NCI-H1417 (cell line): ENCODE results near the gene CRHBP.
"Not testable (repeated sequence)": the region's sequence is repeated elsewhere in the genome, so short reads cannot be mapped to it uniquely, and the experiment has no call there.

Experiments used
- DNase-seq, 3 experiments: peaks; one replicate each; lab custom pipeline; 2025; lab: John Stamatoyannopoulos, UW

Gene CRHBP, protein sequence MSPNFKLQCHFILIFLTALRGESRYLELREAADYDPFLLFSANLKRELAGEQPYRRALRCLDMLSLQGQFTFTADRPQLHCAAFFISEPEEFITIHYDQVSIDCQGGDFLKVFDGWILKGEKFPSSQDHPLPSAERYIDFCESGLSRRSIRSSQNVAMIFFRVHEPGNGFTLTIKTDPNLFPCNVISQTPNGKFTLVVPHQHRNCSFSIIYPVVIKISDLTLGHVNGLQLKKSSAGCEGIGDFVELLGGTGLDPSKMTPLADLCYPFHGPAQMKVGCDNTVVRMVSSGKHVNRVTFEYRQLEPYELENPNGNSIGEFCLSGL

DNA sequence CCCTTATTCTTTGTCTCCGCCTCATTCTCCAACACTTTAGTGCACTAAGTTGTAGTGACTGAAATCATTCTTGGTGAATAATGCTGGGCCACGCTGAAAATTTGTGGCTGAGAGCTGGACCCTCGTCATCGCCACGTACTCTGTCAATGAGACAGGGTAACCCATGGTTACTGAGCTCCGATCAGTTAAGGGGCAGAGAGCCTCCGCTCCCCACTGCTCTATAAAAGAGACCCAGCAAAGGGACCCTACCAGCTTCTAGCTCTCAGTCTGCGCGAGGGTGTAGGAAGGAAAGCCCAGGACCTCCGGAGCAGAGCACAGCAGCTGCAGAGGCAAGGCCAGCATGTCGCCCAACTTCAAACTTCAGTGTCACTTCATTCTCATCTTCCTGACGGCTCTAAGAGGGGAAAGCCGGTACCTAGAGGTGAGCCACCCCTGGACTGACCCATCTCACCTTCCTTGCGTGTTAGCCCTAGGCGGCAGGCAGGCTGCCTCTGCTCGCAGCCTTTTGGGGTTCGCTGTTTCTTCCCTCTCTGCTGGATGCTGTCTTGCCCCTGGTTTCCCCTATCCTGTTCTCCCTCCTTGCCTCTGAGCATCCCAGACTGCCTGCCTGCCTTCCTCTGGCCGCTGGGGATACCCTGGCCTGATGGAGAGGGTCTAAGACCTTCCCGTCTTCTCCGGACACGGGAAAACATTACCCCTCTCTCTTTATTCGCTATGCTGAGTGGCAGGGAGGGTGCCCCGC, at the start of gene CRHBP:
Gene CRHBP (plus strand): TSS at position 251 of the 742 bp plus-strand sequence. CDS start 90 bp downstream, at position 341.
- DNase-seq, result no peak

DNA sequence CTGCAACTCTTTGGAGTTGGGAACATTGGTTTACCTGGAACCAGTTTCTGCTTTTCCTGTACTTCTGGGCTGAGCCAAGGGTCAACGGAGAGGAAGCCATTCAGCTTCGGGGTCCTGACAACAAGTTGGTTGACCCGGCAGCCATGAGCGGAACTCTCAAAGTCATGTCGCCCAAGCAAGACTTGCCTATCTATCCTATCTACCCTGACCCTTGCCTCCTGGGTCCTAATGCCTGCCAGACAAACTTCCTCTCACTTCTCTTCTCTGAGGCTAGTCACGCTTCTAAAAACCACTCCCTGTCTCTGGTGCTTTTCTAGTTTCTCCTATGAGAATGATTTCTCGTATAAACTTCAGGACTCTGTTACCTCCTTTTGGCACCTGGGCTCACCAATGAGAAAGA, 44.7 kb upstream of the CRHBP start:
- DNase-seq, result no peak

- DNase-seq, result not testable (repeated sequence)
Measured at GRCh38 chr5:76910344-76910933, 42.4 kb upstream of the CRHBP start.

GRCh38 chr5:76914671-76915070, 38.2 kb upstream of the CRHBP start:
- not testable (repeated sequence) for DNase-seq

DNA sequence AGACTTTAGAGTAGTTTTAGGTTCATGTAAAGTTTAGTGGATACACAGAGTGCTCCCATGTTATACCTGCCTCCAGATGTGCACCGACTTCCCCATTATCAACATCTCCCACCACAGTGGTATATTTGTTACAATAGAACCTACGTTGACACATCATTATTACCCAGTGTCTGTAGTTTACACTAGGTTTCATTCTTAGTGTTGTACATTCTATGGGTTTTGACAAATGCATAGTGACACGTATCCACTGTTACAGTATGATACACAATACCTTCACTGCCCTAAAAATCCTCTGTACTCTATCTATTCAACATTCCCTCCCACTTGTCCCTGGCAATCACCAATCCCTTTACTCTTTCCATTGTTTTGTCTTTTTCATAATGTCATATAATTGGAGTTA, 34.3 kb upstream of the CRHBP start:
- no peak for DNase-seq

DNA sequence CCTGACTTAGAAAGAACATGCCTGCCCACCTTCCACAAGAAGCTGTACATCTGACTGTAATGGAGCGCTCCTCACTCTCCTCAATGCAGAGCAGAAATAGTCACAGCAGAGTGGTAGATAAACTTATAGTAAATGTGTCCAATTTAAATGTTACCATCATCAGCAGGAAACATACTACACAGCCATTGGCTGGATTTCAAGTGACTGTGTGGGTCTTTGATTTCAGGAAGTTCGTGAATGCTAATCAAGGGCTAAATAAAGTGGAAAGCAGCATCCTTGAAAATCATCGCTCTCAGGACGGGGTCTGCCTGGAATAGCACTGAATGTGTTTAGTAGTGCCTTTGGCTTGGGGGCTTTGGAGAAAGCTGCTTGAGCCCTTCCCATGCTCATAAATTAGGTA, 32.4 kb upstream of the CRHBP start:
- DNase-seq, result no peak

DNA sequence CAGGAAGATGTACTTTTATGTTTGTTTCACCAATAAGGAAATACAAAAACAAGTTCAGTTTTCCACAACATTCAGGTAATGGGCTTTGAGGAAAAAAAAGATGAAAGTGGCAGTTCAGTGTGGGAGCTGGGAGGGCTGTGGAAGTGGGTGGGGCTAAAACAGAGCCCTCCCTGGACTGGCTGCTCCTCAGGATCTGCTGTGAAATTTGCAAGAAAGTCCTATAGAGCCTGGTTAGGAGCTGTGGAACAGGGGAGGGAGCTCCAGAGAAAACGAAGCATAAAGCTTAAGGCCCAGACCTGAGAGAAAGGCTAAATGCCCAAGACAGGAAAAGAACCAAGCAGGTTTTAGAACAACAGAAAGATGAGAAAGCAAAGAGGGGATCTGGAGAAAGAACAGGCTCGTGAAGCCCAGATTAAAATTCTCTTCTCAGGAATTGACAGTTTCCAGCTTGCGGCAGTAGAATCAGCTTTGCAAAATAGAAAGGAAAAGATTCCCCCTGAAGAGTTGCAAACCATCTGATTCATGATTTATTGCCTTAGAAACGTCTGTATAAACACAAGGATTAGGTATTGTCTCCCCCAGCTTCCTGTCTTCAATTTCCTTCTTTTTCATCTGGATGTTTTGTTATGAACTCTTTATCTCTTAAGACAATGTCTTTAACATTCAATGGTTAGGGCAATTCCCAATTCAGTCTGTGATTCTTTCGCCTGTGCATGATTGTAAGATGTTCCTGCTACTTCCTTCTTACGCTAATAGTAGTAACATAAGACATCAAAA, 26.3 kb upstream of the CRHBP start:
- DNase-seq, result no peak

DNA sequence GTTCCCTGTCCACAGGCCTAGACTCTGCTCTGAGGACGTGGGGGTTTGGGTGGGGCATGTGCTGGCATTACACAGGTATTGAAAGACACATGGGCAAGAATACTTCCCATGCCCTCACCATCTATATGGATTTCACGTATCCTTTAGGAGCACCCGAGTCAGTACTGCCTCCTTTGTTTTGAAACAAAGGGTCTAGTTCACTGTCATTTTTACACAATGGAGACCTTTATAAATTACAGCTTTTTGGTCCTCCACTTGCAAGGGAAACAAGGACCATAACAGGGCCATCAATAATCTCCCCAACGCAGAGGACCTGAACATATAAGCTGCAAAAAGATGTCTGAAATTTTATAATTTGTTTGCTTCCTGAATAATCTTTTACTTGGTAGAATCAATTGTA, 24.9 kb upstream of the CRHBP start:
- DNase-seq, result peak in 1 of 3 experiments; percentile 1

DNA sequence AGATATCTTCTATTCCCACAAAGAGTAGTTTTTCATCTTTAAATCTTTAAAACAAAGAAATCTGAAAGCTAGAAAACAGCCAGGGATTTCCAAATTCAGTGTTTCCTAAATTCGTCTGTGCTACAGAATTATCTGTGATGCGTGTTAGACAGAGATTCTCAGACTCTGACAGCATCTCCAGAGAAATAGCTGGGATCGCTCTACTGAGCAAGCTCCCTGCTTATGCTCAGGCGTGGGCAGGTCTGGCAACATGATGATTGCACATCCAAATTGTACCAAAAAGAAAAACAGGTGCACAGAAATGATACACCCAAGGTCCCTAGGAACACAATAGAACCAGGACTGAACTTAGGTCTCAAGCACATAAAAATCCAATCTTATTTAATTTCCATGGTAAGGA, 22.8 kb upstream of the CRHBP start:
- DNase-seq, result no peak

DNA sequence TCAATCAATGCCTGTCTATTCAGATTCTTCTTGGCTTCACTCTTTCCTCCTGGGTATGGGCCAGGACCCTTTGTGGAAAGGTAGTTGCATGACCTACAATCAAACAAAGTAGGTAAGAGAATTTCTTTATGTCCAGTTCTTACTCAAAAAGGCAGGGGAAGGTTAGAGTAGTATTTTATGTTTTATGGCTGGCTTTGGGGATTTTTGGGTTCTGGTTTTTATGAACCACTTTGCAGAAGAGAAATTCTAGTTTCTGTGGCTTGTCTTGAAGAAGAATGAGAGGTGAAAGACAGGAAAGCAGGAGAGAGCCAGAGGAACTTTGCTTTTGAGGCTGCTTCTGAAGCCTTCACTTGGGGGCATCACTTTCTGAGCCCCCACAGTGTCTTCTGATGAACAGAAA, 14.7 kb upstream of the CRHBP start:
- DNase-seq, result no peak

GRCh38 chr5:76941000-76941399, 11.8 kb upstream of the CRHBP start:
- DNase-seq, result no peak

DNA sequence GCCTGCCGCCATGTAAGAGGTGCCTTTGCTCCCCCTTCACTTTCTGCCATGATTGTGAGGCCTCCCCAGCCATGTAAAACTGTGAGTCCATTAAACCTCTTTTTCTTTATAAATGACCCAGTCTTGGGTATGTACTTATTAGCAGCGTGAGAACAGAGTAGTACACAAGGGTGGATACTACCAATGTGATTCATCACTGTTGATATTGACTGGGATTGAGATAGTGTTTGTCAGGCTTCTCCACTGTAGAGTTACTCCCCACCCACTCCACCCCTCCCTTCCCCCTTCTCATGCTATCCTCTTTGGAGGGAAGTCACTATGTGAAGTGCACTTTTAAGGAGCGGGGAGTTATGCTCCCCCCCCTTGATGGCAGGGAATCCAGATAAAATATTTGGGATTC, 11.4 kb upstream of the CRHBP start:
- no peak for DNase-seq

GRCh38 chr5:76942581-76942980, 10.3 kb upstream of the CRHBP start:
- no peak for DNase-seq

- DNase-seq, result no peak
Measured at GRCh38 chr5:76943006-76943405, 9.8 kb upstream of the CRHBP start.

GRCh38 chr5:76944638-76945037, 8.2 kb upstream of the CRHBP start:
- no peak for DNase-seq

- not testable (repeated sequence) for DNase-seq
Measured at GRCh38 chr5:76945238-76945637, 7.6 kb upstream of the CRHBP start.

- no peak for DNase-seq
Measured at GRCh38 chr5:76946090-76946489, 6.8 kb upstream of the CRHBP start.

- no peak for DNase-seq
Measured at GRCh38 chr5:76947082-76947503, 5.8 kb upstream of the CRHBP start.

GRCh38 chr5:76953551-76954382, 922 bp downstream of the CRHBP start:
- no peak for DNase-seq

DNA sequence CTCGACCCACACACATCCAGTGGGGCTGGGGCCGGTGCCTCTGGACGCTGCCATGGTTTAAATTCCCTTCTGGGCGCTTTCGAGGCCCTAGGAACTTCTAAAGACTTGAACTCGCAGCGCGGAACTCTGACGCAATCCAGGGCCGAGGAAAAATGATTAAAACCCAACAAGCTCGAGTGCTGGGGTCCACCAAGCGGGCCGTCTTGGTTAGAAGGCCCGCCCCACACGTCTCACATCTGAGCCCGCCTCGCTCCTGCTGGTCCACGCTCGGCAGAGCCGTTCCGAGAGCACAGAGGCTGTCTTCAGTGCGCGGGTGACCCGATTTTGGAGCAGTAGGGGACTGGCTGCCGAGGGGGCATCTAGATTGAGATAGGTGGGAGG, 1.5 kb downstream of the CRHBP start:
- no peak for DNase-seq

DNA sequence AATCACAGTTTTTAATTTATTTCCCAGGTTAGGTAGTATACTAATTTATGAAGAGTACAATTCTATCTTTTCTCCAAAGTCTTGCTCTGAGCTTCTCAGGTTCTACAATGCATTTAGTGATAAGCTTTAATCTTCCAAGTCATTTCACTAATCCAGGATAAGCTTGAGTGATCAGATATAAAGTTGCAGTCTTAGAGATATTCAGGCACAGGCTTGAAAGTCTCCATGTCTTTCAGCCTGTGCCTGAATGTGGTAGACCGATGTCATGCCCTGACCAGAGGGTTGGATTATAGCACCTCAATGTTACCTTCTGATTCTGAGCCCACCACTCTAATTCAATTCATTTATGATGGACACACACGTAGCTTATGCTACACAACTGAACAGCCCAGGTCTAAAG, 3.2 kb downstream of the CRHBP start:
- DNase-seq, result no peak
